Skeletal muscle tissue (tissue), 4 donors: Measurements from ENCODE around the gene NAA80. TPM values are rescaled to one million over a fixed set of nuclear protein-coding genes. Genes with fewer than 3 reads are reported as not detected.
A peak's percentile ranks its signal among the peaks of the same experiment; 100 is the strongest.

Experiments used
- H3K27ac ChIP-seq: one replicate; pipeline ENCODE4 v1.7.0; 2013; ENCODE audit warnings: mild to moderate bottlenecking, low read depth, low read length, inconsistent platforms
- H3K27me3 ChIP-seq, 3 donors: one replicate each; pipeline ENCODE4 v1.7.0; 2013; ENCODE audit warnings: low read length in 3 of 3; ENCODE audit not compliant: control insufficient read depth in 3 of 3, insufficient read depth in 3 of 3
- H3K36me3 ChIP-seq, 3 donors: one replicate each; pipeline ENCODE4 v1.7.0; 2013; ENCODE audit warnings: low read length in 3 of 3; ENCODE audit not compliant: control insufficient read depth in 3 of 3, insufficient read depth in 3 of 3
- H3K4me1 ChIP-seq, 3 donors: one replicate each; pipeline ENCODE4 v1.7.0; 2013; ENCODE audit warnings: low read length in 3 of 3, mild to moderate bottlenecking in 3 of 3; ENCODE audit not compliant: control insufficient read depth in 3 of 3, insufficient read depth in 3 of 3
- H3K4me3 ChIP-seq, 3 donors: one replicate each; pipeline ENCODE4 v1.7.0; 2013; ENCODE audit warnings: low read length in 3 of 3
- H3K9ac ChIP-seq, 3 donors: one replicate each; pipeline ENCODE4 v1.7.0; 2013; ENCODE audit warnings: low read length in 3 of 3, mild to moderate bottlenecking in 3 of 3, moderate library complexity in 2 of 3, low read depth in 1 of 3
- H3K9me3 ChIP-seq, 3 donors: one replicate each; pipeline ENCODE4 v1.7.0; 2013; ENCODE audit warnings: low read length in 3 of 3; ENCODE audit not compliant: control insufficient read depth in 3 of 3
- total RNA-seq: library from RNA; depleted of rRNA; stranded (reverse); fragments of >200 nt; gene quantifications from one replicate; pipeline ENCODE4 v1.2.3, GENCODE V29; 2014
- donor health status: Osteomylitis.

Gene NAA80
- total RNA-seq, 1 donor from 2014 or later, result 1.6 TPM

DNA sequence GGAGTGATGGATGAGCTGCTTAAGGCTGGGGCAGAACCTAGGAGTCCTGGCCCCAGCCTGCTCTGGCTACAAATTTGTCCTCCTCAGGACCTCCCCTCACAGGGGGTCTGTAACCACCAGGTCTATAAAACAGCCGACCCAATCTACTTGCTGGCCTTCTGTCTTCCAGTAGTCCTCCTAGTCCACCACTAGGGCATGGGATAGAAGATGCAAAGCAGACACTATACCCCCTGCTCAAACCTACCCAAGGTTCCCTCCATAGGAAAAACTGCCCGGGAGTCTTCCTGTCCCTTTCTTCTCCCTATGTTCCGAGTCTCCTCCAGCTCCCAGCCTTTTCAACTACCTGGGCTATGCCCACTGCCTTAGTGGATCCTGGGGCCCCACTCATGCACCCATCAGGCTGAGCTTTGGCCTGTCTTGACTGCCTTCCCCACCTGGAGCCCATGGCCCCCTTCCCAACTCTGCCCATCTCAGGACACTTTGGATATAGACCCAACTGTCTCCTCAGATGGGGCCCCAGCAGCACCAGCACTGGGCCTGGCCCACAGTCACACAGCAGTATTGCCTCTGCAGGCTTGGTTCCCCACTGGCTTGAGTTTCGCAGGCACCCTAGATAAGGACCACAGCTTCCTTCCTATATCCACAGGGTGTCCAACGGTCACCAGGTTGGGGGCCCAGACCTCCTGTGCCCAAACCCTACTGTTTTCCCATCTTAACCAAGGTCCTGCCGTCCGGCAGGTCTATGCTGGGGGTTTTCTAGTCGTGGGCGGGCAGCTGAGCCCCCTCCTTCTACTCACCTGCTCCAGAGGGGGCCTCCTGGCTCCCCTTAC lies 1.1 kb downstream of the NAA80 start:
- Histone ChIP-seq H3K27ac (peak overlapping the region; percentile 88), H3K4me3 (peak overlapping the region; percentile 96 to 98 (median 98)), H3K4me1 (peaks cover 44 to 55% (median 48%) of the 10 kb centered on the region in 3 donors), H3K9ac (peak overlapping the region; percentile 79 to 98 (median 93)), H3K36me3 (peaks cover 0 to 5% (median 4%) of the 10 kb centered on the region in 3 donors), H3K9me3 (no peaks in the 10 kb centered on the region), H3K27me3 (no peaks in the 10 kb centered on the region)

- Histone ChIP-seq H3K4me3 (no peak overlapping the region), H3K27ac (no peak overlapping the region), H3K4me1 (peaks cover 43 to 54% (median 47%) of the 10 kb centered on the region in 3 donors), H3K9me3 (no peaks in the 10 kb centered on the region), H3K27me3 (no peaks in the 10 kb centered on the region), H3K9ac (peak overlapping the region in 1 of 3 donors; percentile 16), H3K36me3 (peaks cover 0 to 5% (median 4%) of the 10 kb centered on the region in 3 donors)
These were observed 1.8 kb downstream of the NAA80 start for GRCh38 chr3:50297384-50297775.

- no peak overlapping the region for H3K27ac ChIP-seq
- H3K9me3 ChIP-seq, result no peaks in the 10 kb centered on the region
- no peak overlapping the region for H3K4me3 ChIP-seq
- peaks cover 0 to 5% (median 4%) of the 10 kb centered on the region in 3 donors for H3K36me3 ChIP-seq
- H3K4me1 ChIP-seq, result peaks cover 40 to 49% (median 42%) of the 10 kb centered on the region in 3 donors
- no peaks in the 10 kb centered on the region for H3K27me3 ChIP-seq
- no peak overlapping the region for H3K9ac ChIP-seq
These were observed 2.4 kb downstream of the NAA80 start for GRCh38 chr3:50296721-50297383.

DNA sequence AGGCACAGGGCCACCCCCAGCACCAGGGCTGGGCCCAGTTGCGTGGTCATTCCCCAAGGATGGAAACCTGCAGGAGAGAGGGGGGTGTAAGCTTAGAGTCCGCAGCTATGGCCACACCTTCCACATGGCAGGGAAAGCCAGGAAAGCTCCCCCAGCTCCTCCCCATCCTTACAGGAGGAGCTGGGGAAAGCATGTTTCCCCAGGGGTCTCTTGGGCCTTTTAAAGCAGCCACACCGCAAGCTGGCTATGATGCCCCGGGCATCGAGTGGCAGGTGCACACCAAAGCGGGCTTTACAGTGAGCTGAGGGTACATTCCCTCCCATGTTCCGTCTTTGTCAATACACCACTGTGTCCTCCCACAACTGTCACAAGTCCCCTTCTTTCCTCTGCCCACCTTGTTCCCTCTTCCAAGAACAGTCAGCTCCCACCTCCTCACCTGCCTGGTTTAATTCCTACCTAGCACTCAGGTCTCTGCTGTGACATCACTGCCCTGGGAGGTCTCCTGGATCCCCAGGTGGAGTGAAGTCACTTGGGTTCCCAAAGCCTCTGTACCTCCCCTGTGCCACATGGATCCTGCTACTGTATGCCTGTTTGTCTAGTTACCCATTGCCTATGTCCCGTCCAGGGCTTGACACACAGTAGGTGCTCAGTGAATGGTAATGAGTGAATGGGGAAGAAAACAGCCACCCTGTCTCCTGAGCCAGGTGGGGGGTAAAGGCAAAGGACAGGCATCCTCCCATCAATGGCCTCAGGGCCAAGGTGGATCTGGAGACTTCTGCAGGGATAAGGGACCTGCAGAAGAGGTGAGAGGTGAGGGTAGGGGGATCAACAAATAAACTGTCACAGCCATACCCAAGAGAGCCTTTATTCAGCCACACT lies 3.4 kb downstream of the NAA80 start:
- Histone ChIP-seq H3K27ac (no peak overlapping the region), H3K9me3 (no peaks in the 10 kb centered on the region), H3K9ac (no peak overlapping the region), H3K4me3 (no peak overlapping the region), H3K36me3 (peaks cover 0 to 4% (median 2%) of the 10 kb centered on the region in 3 donors), H3K27me3 (no peaks in the 10 kb centered on the region), H3K4me1 (peaks cover 44 to 55% (median 45%) of the 10 kb centered on the region in 3 donors)

GRCh38 chr3:50294492-50295403 lies 4.5 kb downstream of the NAA80 start:
- Histone ChIP-seq H3K27ac (no peak overlapping the region), H3K9ac (no peak overlapping the region), H3K4me1 (peaks cover 34 to 54% (median 36%) of the 10 kb centered on the region in 3 donors), H3K4me3 (no peak overlapping the region), H3K27me3 (no peaks in the 10 kb centered on the region), H3K9me3 (no peaks in the 10 kb centered on the region), H3K36me3 (peaks cover 6 to 12% (median 10%) of the 10 kb centered on the region in 3 donors)

- peaks cover 13 to 19% (median 16%) of the 10 kb centered on the region in 3 donors for H3K36me3 ChIP-seq
- H3K9me3 ChIP-seq, result no peaks in the 10 kb centered on the region
- peaks cover 32 to 52% (median 34%) of the 10 kb centered on the region in 3 donors for H3K4me1 ChIP-seq
- no peak overlapping the region for H3K4me3 ChIP-seq
- H3K27ac ChIP-seq, result no peak overlapping the region
- no peaks in the 10 kb centered on the region for H3K27me3 ChIP-seq
- no peak overlapping the region for H3K9ac ChIP-seq
These were observed 5.1 kb downstream of the NAA80 start for GRCh38 chr3:50294089-50294488.

- peaks cover 21 to 28% (median 25%) of the 10 kb centered on the region in 3 donors for H3K36me3 ChIP-seq
- H3K27me3 ChIP-seq, result no peaks in the 10 kb centered on the region
- no peaks in the 10 kb centered on the region for H3K9me3 ChIP-seq
- H3K4me3 ChIP-seq, result peak overlapping the region; percentile 82 to 90 (median 85)
- H3K27ac ChIP-seq, result peak overlapping the region; percentile 97
- peaks cover 23 to 44% (median 26%) of the 10 kb centered on the region in 3 donors for H3K4me1 ChIP-seq
- H3K9ac ChIP-seq, result peak overlapping the region; percentile 77 to 98 (median 92)
These were observed 6.0 kb downstream of the NAA80 start for GRCh38 chr3:50293079-50293801.

DNA sequence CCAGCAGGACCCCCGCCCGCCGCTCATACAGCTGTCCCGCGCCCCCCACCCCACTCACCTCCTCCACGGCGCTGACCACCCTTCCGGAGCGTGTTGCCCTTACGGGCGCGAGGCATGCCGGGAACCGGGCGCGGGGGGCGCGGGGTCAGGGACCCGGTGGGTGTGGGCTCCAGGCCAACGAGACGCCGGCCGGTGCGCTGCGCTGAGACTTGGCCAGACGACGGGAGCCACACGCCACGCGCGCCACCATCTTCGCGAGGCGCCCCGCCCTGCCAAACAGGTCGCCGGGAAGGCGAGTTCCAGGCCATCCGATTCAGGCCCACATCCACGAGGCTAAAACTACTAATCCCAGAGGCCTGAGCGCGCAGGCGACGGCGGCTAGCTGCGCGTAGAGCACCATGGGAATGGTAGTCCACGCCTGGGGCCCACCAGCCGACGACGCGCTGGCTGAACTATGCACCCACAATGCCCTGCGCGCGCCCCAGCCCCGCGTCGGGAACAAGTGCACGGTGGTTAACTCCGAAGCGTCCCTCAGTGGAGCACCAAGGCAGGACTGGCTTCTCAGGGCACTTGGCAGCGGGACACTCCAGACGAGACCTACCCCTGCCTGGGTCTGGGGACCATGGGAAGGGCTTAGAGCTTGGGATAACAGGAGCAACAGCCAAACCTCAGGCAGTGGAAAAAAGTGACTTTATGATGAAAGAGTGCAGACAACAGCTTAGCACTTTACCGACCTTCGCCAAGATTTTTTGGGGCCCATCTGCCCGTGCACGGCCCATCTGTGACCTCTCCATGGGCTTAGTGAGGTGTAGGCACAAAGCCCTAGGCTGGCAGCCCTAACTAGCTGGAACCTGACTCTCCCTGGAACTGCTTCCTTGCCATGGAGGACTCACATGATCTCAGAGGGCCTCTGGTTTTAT lies 6.8 kb downstream of the NAA80 start, which contains the start of gene IFRD2:
IFRD2 (minus strand) TSS at position 271 of the 920 bp plus-strand sequence; CDS start at position 116, 155 bp downstream.
- Histone ChIP-seq H3K9me3 (no peaks in the 10 kb centered on the region), H3K9ac (peak within 1 kb of the TSS; percentile 87 to 98 (median 92)), H3K27ac (peak within 1 kb of the TSS; percentile 97), H3K4me1 (peaks cover 23 to 35% (median 24%) of the 10 kb centered on the region in 3 donors), H3K36me3 (peaks cover 24 to 36% (median 28%) of the 10 kb centered on the region in 3 donors), H3K4me3 (peak within 1 kb of the TSS; percentile 85 to 91 (median 90)), H3K27me3 (no peaks in the 10 kb centered on the region)
